Right forelimb (tissue), 1 donor: ENCODE results near the gene ASAP2.
A peak's percentile ranks its signal among the peaks of the same experiment; 100 is the strongest.

Source experiments
- DNase-seq: peaks from one replicate; pipeline ENCODE4 v3.0.0-alpha.2; 2018

Gene ASAP2

GRCh38 chr2:9205963-9206948, at the start of gene ASAP2:
Gene ASAP2, plus strand, starts transcription at chr2:9206812. Its CDS starts 293 bp downstream, at chr2:9207105.
- DNase-seq: peak; percentile 81

- no peak for DNase-seq
Measured at GRCh38 chr2:9158786-9159779, 47.5 kb upstream of the ASAP2 start.

- DNase-seq: no peak
Measured at GRCh38 chr2:9160732-9161131, 45.9 kb upstream of the ASAP2 start.

- DNase-seq: no peak
Measured at GRCh38 chr2:9162841-9163240, 43.8 kb upstream of the ASAP2 start.

- no peak for DNase-seq
Measured at GRCh38 chr2:9163306-9164111, 43.1 kb upstream of the ASAP2 start.

- no peak for DNase-seq
Measured at GRCh38 chr2:9164112-9164608, 42.5 kb upstream of the ASAP2 start.

GRCh38 chr2:9165625-9166024, 41.0 kb upstream of the ASAP2 start:
- no peak for DNase-seq

GRCh38 chr2:9166579-9167377, 39.8 kb upstream of the ASAP2 start:
- DNase-seq: no peak

GRCh38 chr2:9167718-9168657, 38.6 kb upstream of the ASAP2 start:
- DNase-seq: no peak

- no peak for DNase-seq
Measured at GRCh38 chr2:9168821-9169221, 37.8 kb upstream of the ASAP2 start.

GRCh38 chr2:9169349-9170107, 37.1 kb upstream of the ASAP2 start:
- DNase-seq: no peak

GRCh38 chr2:9170458-9171130, 36.0 kb upstream of the ASAP2 start:
- no peak for DNase-seq

- no peak for DNase-seq
Measured at GRCh38 chr2:9174771-9175437, 31.7 kb upstream of the ASAP2 start.

GRCh38 chr2:9178110-9178903, 28.3 kb upstream of the ASAP2 start:
- no peak for DNase-seq

GRCh38 chr2:9178904-9179571, 27.6 kb upstream of the ASAP2 start:
- peak; percentile 57 for DNase-seq

GRCh38 chr2:9179572-9180201, 26.9 kb upstream of the ASAP2 start:
- DNase-seq: no peak
